Activated naive CD4-positive, alpha-beta T cell treated with anti-CD3 and anti-CD28 coated beads, Interleukin-2, amount 50 U/mL, for 24 hours (primary cell): Measurements from ENCODE around the gene ACTRT2.
A peak's percentile ranks its signal among the peaks of the same experiment; 100 is the strongest.

Source experiments
- H3K27ac Mint-ChIP-seq: one replicate; pipeline ENCODE4 v1.8.0; 2021; ENCODE audit warnings: mild to moderate bottlenecking, mixed read lengths
- H3K27me3 Mint-ChIP-seq: one replicate; pipeline ENCODE4 v1.8.0; 2021; ENCODE audit warnings: mixed read lengths
- H3K36me3 Mint-ChIP-seq: one replicate; pipeline ENCODE4 v1.8.0; 2021; ENCODE audit warnings: mixed read lengths
- H3K4me1 Mint-ChIP-seq: one replicate; pipeline ENCODE4 v1.8.0; 2021; ENCODE audit warnings: mixed read lengths
- H3K4me3 Mint-ChIP-seq: one replicate; pipeline ENCODE4 v1.8.0; 2021; ENCODE audit warnings: mild to moderate bottlenecking, mixed read lengths
- H3K9me3 Mint-ChIP-seq: one replicate; pipeline ENCODE4 v1.8.0; 2021; ENCODE audit warnings: mixed read lengths

The ACTRT2 gene

GRCh38 chr1:3042481-3042880 is 21.2 kb downstream of the ACTRT2 start:
- Mint-ChIP-seq H3K4me3 (no peak overlapping the region), H3K27ac (no peak overlapping the region), H3K4me1 (no peaks in the 10 kb centered on the region), H3K9me3 (no peaks in the 10 kb centered on the region), H3K27me3 (no peaks in the 10 kb centered on the region), H3K36me3 (no peaks in the 10 kb centered on the region)

- Mint-ChIP-seq H3K36me3 (peaks cover 1% of the 10 kb centered on the region), H3K27me3 (peaks cover 6% of the 10 kb centered on the region), H3K4me1 (no peaks in the 10 kb centered on the region), H3K27ac (no peak overlapping the region), H3K4me3 (no peak overlapping the region), H3K9me3 (peaks cover 3% of the 10 kb centered on the region)
Observed at GRCh38 chr1:3049164-3049563, 27.9 kb downstream of the ACTRT2 start.

GRCh38 chr1:3049905-3050304 is 28.6 kb downstream of the ACTRT2 start:
- Mint-ChIP-seq H3K9me3 (peaks cover 3% of the 10 kb centered on the region), H3K4me3 (no peak overlapping the region), H3K27ac (peak overlapping the region; percentile 17), H3K4me1 (no peaks in the 10 kb centered on the region), H3K36me3 (peaks cover 1% of the 10 kb centered on the region), H3K27me3 (peaks cover 6% of the 10 kb centered on the region)

- no peak overlapping the region for H3K4me3 Mint-ChIP-seq
- peaks cover 1% of the 10 kb centered on the region for H3K36me3 Mint-ChIP-seq
- H3K4me1 Mint-ChIP-seq: no peaks in the 10 kb centered on the region
- H3K27ac Mint-ChIP-seq: no peak overlapping the region
- H3K9me3 Mint-ChIP-seq: peaks cover 3% of the 10 kb centered on the region
- H3K27me3 Mint-ChIP-seq: peaks cover 6% of the 10 kb centered on the region
Observed at GRCh38 chr1:3050603-3051002, 29.3 kb downstream of the ACTRT2 start.

- Mint-ChIP-seq H3K9me3 (peaks cover 3% of the 10 kb centered on the region), H3K4me1 (no peaks in the 10 kb centered on the region), H3K36me3 (peaks cover 1% of the 10 kb centered on the region), H3K4me3 (no peak overlapping the region), H3K27me3 (peaks cover 6% of the 10 kb centered on the region), H3K27ac (peak overlapping the region; percentile 52)
Observed at GRCh38 chr1:3051270-3052268, 30.3 kb downstream of the ACTRT2 start.

- H3K36me3 Mint-ChIP-seq: peaks cover 1% of the 10 kb centered on the region
- no peak overlapping the region for H3K27ac Mint-ChIP-seq
- H3K9me3 Mint-ChIP-seq: peaks cover 3% of the 10 kb centered on the region
- H3K4me3 Mint-ChIP-seq: no peak overlapping the region
- H3K4me1 Mint-ChIP-seq: no peaks in the 10 kb centered on the region
- peaks cover 6% of the 10 kb centered on the region for H3K27me3 Mint-ChIP-seq
Observed at GRCh38 chr1:3052501-3052900, 31.2 kb downstream of the ACTRT2 start.

- Mint-ChIP-seq H3K4me1 (no peaks in the 10 kb centered on the region), H3K9me3 (peaks cover 3% of the 10 kb centered on the region), H3K4me3 (no peak overlapping the region), H3K27me3 (peaks cover 6% of the 10 kb centered on the region), H3K36me3 (peaks cover 1% of the 10 kb centered on the region), H3K27ac (no peak overlapping the region)
Observed at GRCh38 chr1:3053366-3053980, 32.2 kb downstream of the ACTRT2 start.

GRCh38 chr1:3053986-3054385 is 32.7 kb downstream of the ACTRT2 start:
- H3K4me1 Mint-ChIP-seq: no peaks in the 10 kb centered on the region
- peaks cover 1% of the 10 kb centered on the region for H3K36me3 Mint-ChIP-seq
- H3K27me3 Mint-ChIP-seq: peaks cover 6% of the 10 kb centered on the region
- H3K4me3 Mint-ChIP-seq: no peak overlapping the region
- peaks cover 3% of the 10 kb centered on the region for H3K9me3 Mint-ChIP-seq
- H3K27ac Mint-ChIP-seq: no peak overlapping the region

- Mint-ChIP-seq H3K36me3 (peaks cover 1% of the 10 kb centered on the region), H3K27ac (no peak overlapping the region), H3K27me3 (peaks cover 6% of the 10 kb centered on the region), H3K4me1 (no peaks in the 10 kb centered on the region), H3K4me3 (no peak overlapping the region), H3K9me3 (peaks cover 3% of the 10 kb centered on the region)
Observed at GRCh38 chr1:3054474-3054873, 33.2 kb downstream of the ACTRT2 start.

GRCh38 chr1:3055051-3055450 is 33.8 kb downstream of the ACTRT2 start:
- H3K27ac Mint-ChIP-seq: no peak overlapping the region
- H3K4me3 Mint-ChIP-seq: no peak overlapping the region
- H3K4me1 Mint-ChIP-seq: no peaks in the 10 kb centered on the region
- H3K9me3 Mint-ChIP-seq: peaks cover 3% of the 10 kb centered on the region
- peaks cover 6% of the 10 kb centered on the region for H3K27me3 Mint-ChIP-seq
- H3K36me3 Mint-ChIP-seq: peaks cover 1% of the 10 kb centered on the region

GRCh38 chr1:3056641-3057040 is 35.4 kb downstream of the ACTRT2 start:
- peaks cover 3% of the 10 kb centered on the region for H3K9me3 Mint-ChIP-seq
- no peak overlapping the region for H3K27ac Mint-ChIP-seq
- no peak overlapping the region for H3K4me3 Mint-ChIP-seq
- H3K27me3 Mint-ChIP-seq: peaks cover 5% of the 10 kb centered on the region
- H3K4me1 Mint-ChIP-seq: no peaks in the 10 kb centered on the region
- peaks cover 1% of the 10 kb centered on the region for H3K36me3 Mint-ChIP-seq

GRCh38 chr1:3058263-3059030 is 37.2 kb downstream of the ACTRT2 start:
- Mint-ChIP-seq H3K27me3 (peaks cover under 1% of the 10 kb centered on the region), H3K27ac (no peak overlapping the region), H3K4me1 (no peaks in the 10 kb centered on the region), H3K4me3 (no peak overlapping the region), H3K36me3 (no peaks in the 10 kb centered on the region), H3K9me3 (no peaks in the 10 kb centered on the region)

- Mint-ChIP-seq H3K4me1 (no peaks in the 10 kb centered on the region), H3K27me3 (peaks cover under 1% of the 10 kb centered on the region), H3K9me3 (no peaks in the 10 kb centered on the region), H3K27ac (no peak overlapping the region), H3K36me3 (no peaks in the 10 kb centered on the region), H3K4me3 (no peak overlapping the region)
Observed at GRCh38 chr1:3060127-3060526, 38.9 kb downstream of the ACTRT2 start.

GRCh38 chr1:3060601-3061551 is 39.6 kb downstream of the ACTRT2 start:
- peaks cover 2% of the 10 kb centered on the region for H3K27me3 Mint-ChIP-seq
- no peaks in the 10 kb centered on the region for H3K36me3 Mint-ChIP-seq
- H3K9me3 Mint-ChIP-seq: no peaks in the 10 kb centered on the region
- no peak overlapping the region for H3K4me3 Mint-ChIP-seq
- no peak overlapping the region for H3K27ac Mint-ChIP-seq
- no peaks in the 10 kb centered on the region for H3K4me1 Mint-ChIP-seq

- no peak overlapping the region for H3K4me3 Mint-ChIP-seq
- no peaks in the 10 kb centered on the region for H3K9me3 Mint-ChIP-seq
- peaks cover 2% of the 10 kb centered on the region for H3K27me3 Mint-ChIP-seq
- no peaks in the 10 kb centered on the region for H3K4me1 Mint-ChIP-seq
- no peaks in the 10 kb centered on the region for H3K36me3 Mint-ChIP-seq
- no peak overlapping the region for H3K27ac Mint-ChIP-seq
Observed at GRCh38 chr1:3061566-3061965, 40.3 kb downstream of the ACTRT2 start.
